H9 (cell line): Measurements from ENCODE around the gene TLX1. TPM values are rescaled to one million over a fixed set of nuclear protein-coding genes. Genes with fewer than 3 reads are reported as not detected.

Experiments used
- DNase-seq: peaks from one replicate; pipeline ENCODE4 v3.0.0-alpha.2; 2017
- H2AFZ ChIP-seq: one replicate; pipeline ENCODE4 v1.6.1; 2013; ENCODE audit warnings: mild to moderate bottlenecking, low read length, control low read depth, moderate library complexity
- H2AK5ac ChIP-seq: 2 replicates; pipeline ENCODE4 v1.6.1; 2013; ENCODE audit warnings: low read length, control low read depth, mixed read lengths; ENCODE audit not compliant: insufficient read length
- H2BK120ac ChIP-seq: one replicate; pipeline ENCODE4 v1.6.1; 2013; ENCODE audit warnings: low read depth, mild to moderate bottlenecking, low read length, control low read depth, inconsistent platforms; ENCODE audit not compliant: poor library complexity, severe bottlenecking
- H2BK12ac ChIP-seq: 2 replicates; pipeline ENCODE4 v1.6.1; 2013; ENCODE audit warnings: low read length, control low read depth, mixed read lengths, low read depth; ENCODE audit not compliant: insufficient read length
- H2BK15ac ChIP-seq: 2 replicates; pipeline ENCODE4 v1.6.1; 2013; ENCODE audit warnings: low read depth, low read length, control low read depth
- H2BK20ac ChIP-seq: one replicate; pipeline ENCODE4 v1.6.1; 2013; ENCODE audit warnings: low read depth, mild to moderate bottlenecking, low read length, control low read depth, inconsistent platforms; ENCODE audit not compliant: poor library complexity, severe bottlenecking
- H2BK5ac ChIP-seq: 2 replicates; pipeline ENCODE4 v1.6.1; 2013; ENCODE audit warnings: low read length, control low read depth, mixed read lengths; ENCODE audit not compliant: insufficient read length
- H3K14ac ChIP-seq: 2 replicates; pipeline ENCODE4 v1.6.1; 2013; ENCODE audit warnings: low read length, control low read depth; ENCODE audit not compliant: insufficient read depth
- H3K18ac ChIP-seq: 2 replicates; pipeline ENCODE4 v1.6.1; 2013; ENCODE audit warnings: low read depth, mild to moderate bottlenecking, mixed read lengths, low read length, control low read depth; ENCODE audit not compliant: insufficient read length
- H3K23ac ChIP-seq: 2 replicates; pipeline ENCODE4 v1.6.1; 2013; ENCODE audit warnings: low read length, control low read depth, mixed read lengths, low read depth; ENCODE audit not compliant: insufficient read length
- H3K23me2 ChIP-seq: 2 replicates; pipeline ENCODE4 v1.6.1; 2013; ENCODE audit warnings: low read depth, mild to moderate bottlenecking, mixed read lengths, low read length, control low read depth; ENCODE audit not compliant: insufficient read length, poor library complexity, severe bottlenecking
- H3K27ac ChIP-seq: 2 replicates; pipeline ENCODE4 v1.5.1; 2013; ENCODE audit warnings: low read length, control low read depth, mixed read lengths, low read depth; ENCODE audit not compliant: insufficient read length
- H3K27me3 ChIP-seq: 2 replicates; pipeline ENCODE4 v1.6.1; 2013; ENCODE audit warnings: low read length, control low read depth, inconsistent platforms; ENCODE audit not compliant: insufficient read depth
- H3K4ac ChIP-seq: 2 replicates; pipeline ENCODE4 v1.6.1; 2013; ENCODE audit warnings: low read depth, mild to moderate bottlenecking, control low read depth, inconsistent platforms, low read length, moderate library complexity
- H3K4me1 ChIP-seq: 2 replicates; pipeline ENCODE4 v1.6.1; 2013; ENCODE audit warnings: low read length, control low read depth, inconsistent platforms; ENCODE audit not compliant: insufficient read depth
- H3K4me2 ChIP-seq: 2 replicates; pipeline ENCODE4 v1.6.1; 2013; ENCODE audit warnings: low read length, control low read depth, mixed read lengths; ENCODE audit not compliant: insufficient read length, insufficient read depth
- H3K56ac ChIP-seq: 2 replicates; pipeline ENCODE4 v1.6.1; 2013; ENCODE audit warnings: low read depth, mild to moderate bottlenecking, mixed read lengths, low read length, control low read depth; ENCODE audit not compliant: insufficient read length
- H3K79me1 ChIP-seq: 2 replicates; pipeline ENCODE4 v1.6.1; 2013; ENCODE audit warnings: low read depth, mild to moderate bottlenecking, moderate library complexity, low read length, control low read depth, inconsistent platforms; ENCODE audit not compliant: insufficient read depth, poor library complexity, severe bottlenecking
- H3K79me2 ChIP-seq: 2 replicates; pipeline ENCODE4 v1.6.1; 2013; ENCODE audit warnings: low read length, control low read depth, inconsistent platforms; ENCODE audit not compliant: insufficient read depth
- H3K9ac ChIP-seq: 2 replicates; pipeline ENCODE4 v1.6.1; 2013; ENCODE audit warnings: low read length, control low read depth, mixed read lengths; ENCODE audit not compliant: insufficient read length; ENCODE audit errors: extremely low read depth
- H3K9me3 ChIP-seq: one replicate; pipeline ENCODE4 v1.6.1; 2013; ENCODE audit warnings: low read depth, low read length, inconsistent platforms; ENCODE audit not compliant: control insufficient read depth
- H3T11ph ChIP-seq: one replicate; pipeline ENCODE4 v1.6.1; 2013; ENCODE audit warnings: mild to moderate bottlenecking, low read length, control low read depth, inconsistent platforms
- H4K20me1 ChIP-seq: one replicate; pipeline ENCODE4 v1.6.1; 2013; ENCODE audit not compliant: control insufficient read depth, insufficient read length, insufficient read depth
- H4K5ac ChIP-seq: 2 replicates; pipeline ENCODE4 v1.6.1; 2013; ENCODE audit warnings: low read depth, mild to moderate bottlenecking, mixed read lengths, low read length, control low read depth; ENCODE audit not compliant: insufficient read length
- H4K8ac ChIP-seq: replicated peaks from 2 replicates; pipeline ENCODE4 v1.6.1; 2013; ENCODE audit warnings: low read length, control low read depth, mixed read lengths, low read depth; ENCODE audit not compliant: insufficient read length
- H4K91ac ChIP-seq: 2 replicates; pipeline ENCODE4 v1.6.1; 2013; ENCODE audit warnings: low read depth, mild to moderate bottlenecking, moderate library complexity, mixed read lengths, low read length, control low read depth; ENCODE audit not compliant: insufficient read length
- H3K27ac Mint-ChIP-seq, 3 experiments: 2 replicates in 2 of 3; 3 replicates in 1 of 3; pipeline ENCODE4 v1.8.0; 2020 to 2021; ENCODE audit warnings: mixed read lengths in 3 of 3, mild to moderate bottlenecking in 1 of 3, moderate library complexity in 1 of 3
- H3K27me3 Mint-ChIP-seq: 2 replicates; pipeline ENCODE4 v1.8.0; 2021; ENCODE audit warnings: low read depth, mild to moderate bottlenecking, moderate library complexity, mixed read lengths
- H3K36me3 Mint-ChIP-seq, 3 experiments: 2 replicates in 2 of 3; 3 replicates in 1 of 3; pipeline ENCODE4 v1.8.0; 2020 to 2021; ENCODE audit warnings: low read depth in 3 of 3, mixed read lengths in 3 of 3; ENCODE audit not compliant: insufficient read depth in 1 of 3
- H3K4me1 Mint-ChIP-seq, 2 experiments: 2 replicates each; pipeline ENCODE4 v1.8.0; 2020; ENCODE audit warnings: mixed read lengths in 2 of 2
- H3K4me3 Mint-ChIP-seq, 2 experiments: 2 replicates in 1 of 2; 3 replicates in 1 of 2; pipeline ENCODE4 v1.8.0; 2020 to 2021; ENCODE audit warnings: mild to moderate bottlenecking in 2 of 2, mixed read lengths in 2 of 2, moderate library complexity in 1 of 2
- H3K9me3 Mint-ChIP-seq, 2 experiments: 2 replicates in 1 of 2; 3 replicates in 1 of 2; pipeline ENCODE4 v1.8.0; 2020; ENCODE audit warnings: mild to moderate bottlenecking in 2 of 2, mixed read lengths in 2 of 2, moderate library complexity in 1 of 2
- CTCF ChIP-seq: fragments of 200-600 bp; sonication (generic); conservative IDR thresholded peaks from 3 replicates; pipeline ENCODE4 v1.8.0; 2021; ENCODE audit warnings: antibody characterized with exemption, mild to moderate bottlenecking
- WGBS: extraction: QIAGEN DNeasy Blood & Tissue Kit; methylation state at CpG from one replicate; pipeline ENCODE4 v1.1.7; 2013; ENCODE audit warnings: missing lambda C conversion rate, low lambda C conversion rate, mixed read lengths; ENCODE audit not compliant: insufficient read length; ENCODE audit errors: extremely low coverage; 5-methylcytosine and 5-hydroxymethylcytosine counted together
- total RNA-seq: library from RNA; stranded (reverse); gene quantifications from 2 replicates; pipeline ENCODE4 v1.2.1, GENCODE V29; 2021

Gene TLX1
- total RNA-seq, 1 experiment from 2014 or later, result not detected

GRCh38 chr10:101123085-101123814, 7.8 kb upstream of the TLX1 start:
- Mint-ChIP-seq H3K4me1 (peaks cover 12 to 32% of the 10 kb centered on the region in 2 experiments), H3K27me3 (peaks cover 99% of the 10 kb centered on the region)
- DNase-seq, result no peak

More at GRCh38 chr10:101123085-101123814, 7.8 kb upstream of the TLX1 start:
- Mint-ChIP-seq H3K27ac (no peak overlapping the region), H3K4me3 (peak overlapping the region in 1 of 2 experiments; percentile 51; a peak in 2 of 5 replicates), H3K9me3 (peaks cover 4 to 5% of the 10 kb centered on the region in 2 experiments; a peak in 3 of 5 replicates), H3K36me3 (no peaks in the 10 kb centered on the region; a peak in 1 of 7 replicates)
- Histone ChIP-seq H3K14ac (no peak overlapping the region), H3K27me3 (peaks cover 96% of the 10 kb centered on the region), H4K91ac (no peak overlapping the region), H3T11ph (no peak overlapping the region), H3K4me2 (no peak overlapping the region), H2BK5ac (no peak overlapping the region), H2BK15ac (no peak overlapping the region), H3K23ac (no peak overlapping the region), H4K20me1 (no peaks in the 10 kb centered on the region), H2BK20ac (no peak overlapping the region), H3K23me2 (no peaks in the 10 kb centered on the region), H2AFZ (no peak overlapping the region), H2AK5ac (no peak overlapping the region), H2BK12ac (no peak overlapping the region), H3K9me3 (no peaks in the 10 kb centered on the region), H3K4me1 (no peaks in the 10 kb centered on the region), H3K79me1 (no peaks in the 10 kb centered on the region), H3K27ac (no peak overlapping the region), H2BK120ac (no peak overlapping the region), H3K9ac (no peak overlapping the region), H3K18ac (no peak overlapping the region), H3K56ac (no peak overlapping the region), H4K8ac (no peak overlapping the region), H4K5ac (no peak overlapping the region), H3K4ac (no peak overlapping the region), H3K79me2 (no peaks in the 10 kb centered on the region)
- TF ChIP-seq CTCF, result no peak
- WGBS, result no CpG with 5 or more reads among the region's 58 CpGs
